HepG2 (cell line): Measurements from ENCODE around the gene NPAS2. TPM values are rescaled to one million over a fixed set of nuclear protein-coding genes. Genes with fewer than 3 reads are reported as not detected.

Experiments used
- ARNTL ChIP-seq: sonication (generic); formaldehyde crosslinking; IDR thresholded peaks from 2 replicates; pipeline ENCODE4 v1.4.0; 2020; ENCODE audit warnings: mild to moderate bottlenecking, missing genetic modification reagents
- BCL6 ChIP-seq: IDR thresholded peaks from 2 replicates; pipeline ENCODE4 v1.6.1; 2016; ENCODE audit warnings: missing genetic modification reagents, missing compliant biosample characterization
- BRF2 ChIP-seq: sonication (generic); formaldehyde crosslinking; IDR thresholded peaks from 2 replicates; pipeline ENCODE4 v1.8.1; 2022; ENCODE audit warnings: mild to moderate bottlenecking, missing genetic modification reagents
- KDM5B ChIP-seq: sonication (generic); formaldehyde crosslinking; IDR thresholded peaks from 2 replicates; pipeline ENCODE4 v1.4.0; 2020; ENCODE audit warnings: missing genetic modification reagents, mild to moderate bottlenecking, borderline replicate concordance
- TEF ChIP-seq: sonication (generic); formaldehyde crosslinking; IDR thresholded peaks from 2 replicates; pipeline ENCODE4 v1.5.0; 2020; ENCODE audit warnings: missing genetic modification reagents
- ZNF275 ChIP-seq: sonication (generic); formaldehyde crosslinking; IDR thresholded peaks from 2 replicates; pipeline ENCODE4 v1.8.0; 2022; ENCODE audit warnings: missing genetic modification reagents, mild to moderate bottlenecking, inconsistent platforms, borderline replicate concordance
- ZNF619 ChIP-seq: sonication (generic); formaldehyde crosslinking; IDR thresholded peaks from 2 replicates; pipeline ENCODE4 v1.4.0; 2020; ENCODE audit warnings: mild to moderate bottlenecking, missing genetic modification reagents
- ZNF766 ChIP-seq: sonication (generic); formaldehyde crosslinking; IDR thresholded peaks from 2 replicates; pipeline ENCODE4 v1.5.0; 2020; ENCODE audit warnings: missing genetic modification reagents, borderline replicate concordance
- polyA plus RNA-seq, 8 experiments: library from polyadenylated mRNA; depleted of rRNA in 3 of 8; stranded (reverse) in 7 of 8; unstranded in 1 of 8; fragments of >200 nt; fragmentation: Illumina TruSeq in 4 of 8; extraction: Trizol in 4 of 8; gene quantifications; 2 replicates each; pipeline versions ENCODE4 v1.2.1 to v1.2.3, GENCODE V29; 2011 to 2016; ENCODE audit warnings: low read depth in 4 of 8, missing spikeins in 1 of 8, mixed read lengths in 1 of 8; ENCODE audit not compliant: insufficient read depth in 1 of 8
- total RNA-seq, 5 experiments: library from RNA; depleted of rRNA; stranded (reverse); fragments of >200 nt; fragmentation: Illumina TruSeq; extraction: Trizol; gene quantifications; 2 replicates each; pipeline ENCODE4 v1.2.3, GENCODE V29; 2016; ENCODE audit warnings: low read depth in 1 of 5
- TF ChIP-seq, protein P1 (sequence below): sonication (generic); formaldehyde crosslinking; IDR thresholded peaks from 2 replicates; pipeline ENCODE4 v1.4.0; 2020; ENCODE audit warnings: mild to moderate bottlenecking, missing genetic modification reagents
- TF ChIP-seq, protein P2 (sequence below): sonication (generic); formaldehyde crosslinking; IDR thresholded peaks from one replicate; pipeline ENCODE4 v1.5.1; 2020; ENCODE audit warnings: mild to moderate bottlenecking, missing genetic modification reagents; ENCODE audit errors: not compliant biosample characterization

NPAS2 gene
- total and polyA plus RNA-seq, 2 of the 13 experiments (the other 11 are each of a cell fraction or from before 2014, with no cell fraction given) = 14.8 to 37.5 TPM

GRCh38 chr2:101012706-101013181 is 192.8 kb downstream of the NPAS2 start (continued):
- TF ChIP-seq, protein P1, sequence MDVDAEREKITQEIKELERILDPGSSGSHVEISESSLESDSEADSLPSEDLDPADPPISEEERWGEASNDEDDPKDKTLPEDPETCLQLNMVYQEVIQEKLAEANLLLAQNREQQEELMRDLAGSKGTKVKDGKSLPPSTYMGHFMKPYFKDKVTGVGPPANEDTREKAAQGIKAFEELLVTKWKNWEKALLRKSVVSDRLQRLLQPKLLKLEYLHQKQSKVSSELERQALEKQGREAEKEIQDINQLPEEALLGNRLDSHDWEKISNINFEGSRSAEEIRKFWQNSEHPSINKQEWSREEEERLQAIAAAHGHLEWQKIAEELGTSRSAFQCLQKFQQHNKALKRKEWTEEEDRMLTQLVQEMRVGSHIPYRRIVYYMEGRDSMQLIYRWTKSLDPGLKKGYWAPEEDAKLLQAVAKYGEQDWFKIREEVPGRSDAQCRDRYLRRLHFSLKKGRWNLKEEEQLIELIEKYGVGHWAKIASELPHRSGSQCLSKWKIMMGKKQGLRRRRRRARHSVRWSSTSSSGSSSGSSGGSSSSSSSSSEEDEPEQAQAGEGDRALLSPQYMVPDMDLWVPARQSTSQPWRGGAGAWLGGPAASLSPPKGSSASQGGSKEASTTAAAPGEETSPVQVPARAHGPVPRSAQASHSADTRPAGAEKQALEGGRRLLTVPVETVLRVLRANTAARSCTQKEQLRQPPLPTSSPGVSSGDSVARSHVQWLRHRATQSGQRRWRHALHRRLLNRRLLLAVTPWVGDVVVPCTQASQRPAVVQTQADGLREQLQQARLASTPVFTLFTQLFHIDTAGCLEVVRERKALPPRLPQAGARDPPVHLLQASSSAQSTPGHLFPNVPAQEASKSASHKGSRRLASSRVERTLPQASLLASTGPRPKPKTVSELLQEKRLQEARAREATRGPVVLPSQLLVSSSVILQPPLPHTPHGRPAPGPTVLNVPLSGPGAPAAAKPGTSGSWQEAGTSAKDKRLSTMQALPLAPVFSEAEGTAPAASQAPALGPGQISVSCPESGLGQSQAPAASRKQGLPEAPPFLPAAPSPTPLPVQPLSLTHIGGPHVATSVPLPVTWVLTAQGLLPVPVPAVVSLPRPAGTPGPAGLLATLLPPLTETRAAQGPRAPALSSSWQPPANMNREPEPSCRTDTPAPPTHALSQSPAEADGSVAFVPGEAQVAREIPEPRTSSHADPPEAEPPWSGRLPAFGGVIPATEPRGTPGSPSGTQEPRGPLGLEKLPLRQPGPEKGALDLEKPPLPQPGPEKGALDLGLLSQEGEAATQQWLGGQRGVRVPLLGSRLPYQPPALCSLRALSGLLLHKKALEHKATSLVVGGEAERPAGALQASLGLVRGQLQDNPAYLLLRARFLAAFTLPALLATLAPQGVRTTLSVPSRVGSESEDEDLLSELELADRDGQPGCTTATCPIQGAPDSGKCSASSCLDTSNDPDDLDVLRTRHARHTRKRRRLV (CRISPR knock-in tag) = no peak
- TF ChIP-seq ZNF766 (CRISPR knock-in tag) (no peak), BCL6 (no peak), ARNTL (CRISPR knock-in tag) (no peak), ZNF275 (no peak), BRF2 (CRISPR knock-in tag) (0 out of 2 replicates have a peak, but pooled peaks have one; percentile 49), TEF (no peak), KDM5B (CRISPR knock-in tag) (no peak), ZNF619 (CRISPR knock-in tag) (no peak)
- TF ChIP-seq, protein P2, sequence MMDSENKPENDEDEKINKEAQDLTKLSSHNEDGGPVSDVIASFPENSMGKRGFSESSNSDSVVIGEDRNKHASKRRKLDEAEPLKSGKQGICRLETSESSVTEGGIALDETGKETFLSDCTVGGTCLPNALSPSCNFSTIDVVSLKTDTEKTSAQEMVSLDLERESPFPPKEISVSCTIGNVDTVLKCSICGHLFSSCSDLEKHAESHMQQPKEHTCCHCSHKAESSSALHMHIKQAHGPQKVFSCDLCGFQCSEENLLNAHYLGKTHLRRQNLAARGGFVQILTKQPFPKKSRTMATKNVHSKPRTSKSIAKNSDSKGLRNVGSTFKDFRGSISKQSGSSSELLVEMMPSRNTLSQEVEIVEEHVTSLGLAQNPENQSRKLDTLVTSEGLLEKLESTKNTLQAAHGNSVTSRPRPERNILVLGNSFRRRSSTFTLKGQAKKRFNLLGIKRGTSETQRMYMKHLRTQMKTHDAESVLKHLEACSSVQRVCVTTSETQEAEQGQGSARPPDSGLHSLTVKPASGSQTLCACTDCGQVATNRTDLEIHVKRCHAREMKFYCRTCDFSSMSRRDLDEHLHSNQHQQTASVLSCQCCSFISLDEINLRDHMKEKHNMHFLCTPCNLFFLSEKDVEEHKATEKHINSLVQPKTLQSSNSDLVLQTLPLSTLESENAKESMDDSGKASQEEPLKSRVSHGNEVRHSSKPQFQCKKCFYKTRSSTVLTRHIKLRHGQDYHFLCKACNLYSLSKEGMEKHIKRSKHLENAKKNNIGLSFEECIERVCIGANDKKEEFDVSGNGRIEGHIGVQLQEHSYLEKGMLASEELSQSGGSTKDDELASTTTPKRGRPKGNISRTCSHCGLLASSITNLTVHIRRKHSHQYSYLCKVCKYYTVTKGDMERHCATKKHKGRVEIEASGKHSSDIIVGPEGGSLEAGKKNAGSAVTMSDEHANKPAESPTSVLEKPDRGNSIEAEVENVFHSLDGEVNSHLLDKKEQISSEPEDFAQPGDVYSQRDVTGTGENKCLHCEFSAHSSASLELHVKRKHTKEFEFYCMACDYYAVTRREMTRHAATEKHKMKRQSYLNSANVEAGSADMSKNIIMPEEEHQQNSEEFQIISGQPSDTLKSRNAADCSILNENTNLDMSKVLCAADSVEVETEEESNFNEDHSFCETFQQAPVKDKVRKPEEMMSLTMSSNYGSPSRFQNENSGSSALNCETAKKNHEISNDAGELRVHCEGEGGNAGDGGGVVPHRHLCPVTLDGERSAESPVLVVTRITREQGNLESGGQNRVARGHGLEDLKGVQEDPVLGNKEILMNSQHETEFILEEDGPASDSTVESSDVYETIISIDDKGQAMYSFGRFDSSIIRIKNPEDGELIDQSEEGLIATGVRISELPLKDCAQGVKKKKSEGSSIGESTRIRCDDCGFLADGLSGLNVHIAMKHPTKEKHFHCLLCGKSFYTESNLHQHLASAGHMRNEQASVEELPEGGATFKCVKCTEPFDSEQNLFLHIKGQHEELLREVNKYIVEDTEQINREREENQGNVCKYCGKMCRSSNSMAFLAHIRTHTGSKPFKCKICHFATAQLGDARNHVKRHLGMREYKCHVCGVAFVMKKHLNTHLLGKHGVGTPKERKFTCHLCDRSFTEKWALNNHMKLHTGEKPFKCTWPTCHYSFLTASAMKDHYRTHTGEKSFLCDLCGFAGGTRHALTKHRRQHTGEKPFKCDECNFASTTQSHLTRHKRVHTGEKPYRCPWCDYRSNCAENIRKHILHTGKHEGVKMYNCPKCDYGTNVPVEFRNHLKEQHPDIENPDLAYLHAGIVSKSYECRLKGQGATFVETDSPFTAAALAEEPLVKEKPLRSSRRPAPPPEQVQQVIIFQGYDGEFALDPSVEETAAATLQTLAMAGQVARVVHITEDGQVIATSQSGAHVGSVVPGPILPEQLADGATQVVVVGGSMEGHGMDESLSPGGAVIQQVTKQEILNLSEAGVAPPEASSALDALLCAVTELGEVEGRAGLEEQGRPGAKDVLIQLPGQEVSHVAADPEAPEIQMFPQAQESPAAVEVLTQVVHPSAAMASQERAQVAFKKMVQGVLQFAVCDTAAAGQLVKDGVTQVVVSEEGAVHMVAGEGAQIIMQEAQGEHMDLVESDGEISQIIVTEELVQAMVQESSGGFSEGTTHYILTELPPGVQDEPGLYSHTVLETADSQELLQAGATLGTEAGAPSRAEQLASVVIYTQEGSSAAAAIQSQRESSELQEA (CRISPR knock-in tag) = no peak
